H1 (cell line): ENCODE results near the gene HS3ST3B1.

Experiments used
- BRCA1 ChIP-seq: IDR thresholded peaks from 2 replicates; pipeline ENCODE4 v1.6.1; 2012; ENCODE audit warnings: low read depth, low read length, improper control_type of control experiment
- CTCF ChIP-seq, 3 experiments: IDR thresholded peaks; 1 replicate in 2 of 3; 2 replicates in 1 of 3; pipeline versions ENCODE4 v1.5.1 to v1.6.1; 2011; ENCODE audit warnings: low read length in 3 of 3, mild to moderate bottlenecking in 3 of 3, inconsistent platforms in 2 of 3, low read depth in 1 of 3, moderate library complexity in 1 of 3; ENCODE audit not compliant: insufficient read depth in 1 of 3; ENCODE audit errors: control extremely low read depth in 1 of 3
- MAX ChIP-seq: IDR thresholded peaks from 2 replicates; pipeline ENCODE4 v1.6.1; 2012; ENCODE audit warnings: inconsistent platforms
- POLR2A ChIP-seq, 2 experiments: IDR thresholded peaks; 1 replicate in 1 of 2; 2 replicates in 1 of 2; pipeline ENCODE4 v1.6.1; 2011; ENCODE audit warnings: low read depth in 2 of 2, low read length in 2 of 2, mild to moderate bottlenecking in 2 of 2; ENCODE audit errors: control extremely low read depth in 1 of 2
- POLR2AphosphoS5 ChIP-seq: IDR thresholded peaks from 2 replicates; pipeline ENCODE4 v1.6.1; 2011; ENCODE audit warnings: low read depth, low read length
- TAF1 ChIP-seq: IDR thresholded peaks from 2 replicates; pipeline ENCODE4 v1.6.1; 2011; ENCODE audit warnings: mild to moderate bottlenecking, low read depth, low read length

- no peak for TF ChIP-seq POLR2AphosphoS5
- no peak for TF ChIP-seq CTCF (IDR thresholded peaks at IDR 0.05; ENCODE audit: control extremely low read depth in 1 of 3, insufficient read depth in 1 of 3, low read depth in 1 of 3, low read length in 3 of 3)
- no peak for TF ChIP-seq POLR2A (IDR thresholded peaks at IDR 0.05; ENCODE audit: control extremely low read depth in 1 of 2, low read depth in 2 of 2, low read length in 2 of 2)
- TF ChIP-seq BRCA1: no peak
- no peak for TF ChIP-seq MAX
- TF ChIP-seq TAF1: no peak
These were observed 50.6 kb downstream of the HS3ST3B1 start for GRCh38 chr17:14351493-14351892.
